Skin epidermis (tissue), 12 donors: Measurements from ENCODE around the gene SERPINF2.
"Not testable (repeated sequence)": the region's sequence is repeated elsewhere in the genome, so short reads cannot be mapped to it uniquely, and the experiment has no call there.

ENCODE experiments used
- H3K27ac ChIP-seq, 21 experiments: fragments of 200-600 bp; sonication (generic) in 11 of 21; one replicate each; pipeline ENCODE4 v1.5.0; 2020; ENCODE audit warnings: mild to moderate bottlenecking in 3 of 21, inconsistent platforms in 2 of 21, moderate library complexity in 2 of 21
- H3K4me3 ChIP-seq, 7 experiments: fragments of 200-600 bp; sonication (generic) in 2 of 7; one replicate each; pipeline ENCODE4 v1.5.0; 2020; ENCODE audit warnings: inconsistent platforms in 2 of 7, mild to moderate bottlenecking in 2 of 7, moderate library complexity in 1 of 7

The SERPINF2 gene

GRCh38 chr17:1730326-1731193 lies 12.1 kb upstream of the SERPINF2 start:
- peak overlapping the region in 2 of 7 experiments; percentile 1 to 5 for H3K4me3 ChIP-seq
- H3K27ac ChIP-seq, result peak overlapping the region in 16 of 21 experiments; percentile 11 to 88 (median 72)

GRCh38 chr17:1731194-1731506 lies 11.5 kb upstream of the SERPINF2 start:
- Histone ChIP-seq H3K27ac (peak overlapping the region in 14 of 21 experiments; percentile 11 to 88 (median 72)), H3K4me3 (no peak overlapping the region)

GRCh38 chr17:1732241-1732832 lies 10.3 kb upstream of the SERPINF2 start:
- peak overlapping the region in 1 of 21 experiments; percentile 21 for H3K27ac ChIP-seq

GRCh38 chr17:1732833-1733321 lies 9.8 kb upstream of the SERPINF2 start:
- Histone ChIP-seq H3K4me3 (no peak overlapping the region), H3K27ac (peak overlapping the region in 1 of 21 experiments; percentile 21)

More at GRCh38 chr17:1732241-1732832, 10.3 kb upstream of the SERPINF2 start:
- no peak overlapping the region for H3K4me3 ChIP-seq

GRCh38 chr17:1733759-1734158 lies 8.9 kb upstream of the SERPINF2 start:
- Histone ChIP-seq H3K27ac (no peak overlapping the region), H3K4me3 (no peak overlapping the region)

- Histone ChIP-seq H3K4me3 (no peak overlapping the region), H3K27ac (peak overlapping the region in 3 of 21 experiments; percentile 30 to 80 (median 67))
Observed at GRCh38 chr17:1735418-1735817, 7.3 kb upstream of the SERPINF2 start.

GRCh38 chr17:1735834-1736347 lies 6.8 kb upstream of the SERPINF2 start:
- H3K27ac ChIP-seq, result peak overlapping the region in 10 of 21 experiments; percentile 26 to 80 (median 46)
- no peak overlapping the region for H3K4me3 ChIP-seq

GRCh38 chr17:1736348-1737281 lies 6.1 kb upstream of the SERPINF2 start:
- Histone ChIP-seq H3K4me3 (no peak overlapping the region), H3K27ac (peak overlapping the region in 12 of 21 experiments; percentile 5 to 80 (median 37))

- no peak overlapping the region for H3K4me3 ChIP-seq
- peak overlapping the region in 5 of 21 experiments; percentile 5 to 55 (median 45) for H3K27ac ChIP-seq
Observed at GRCh38 chr17:1737531-1738291, 5.0 kb upstream of the SERPINF2 start.

GRCh38 chr17:1741899-1742298 lies 772 bp upstream of the SERPINF2 start:
- not testable (repeated sequence) for H3K4me3 ChIP-seq, H3K27ac ChIP-seq

GRCh38 chr17:1743088-1743439 lies 393 bp downstream of the SERPINF2 start:
- Histone ChIP-seq H3K4me3 (no peak overlapping the region), H3K27ac (peak overlapping the region in 5 of 21 experiments; percentile 1 to 33 (median 13))

GRCh38 chr17:1744551-1745512 lies 2.2 kb downstream of the SERPINF2 start:
- Histone ChIP-seq H3K4me3 (no peak overlapping the region), H3K27ac (peak overlapping the region in 7 of 21 experiments; percentile 35 to 60 (median 48))

- no peak overlapping the region for H3K4me3 ChIP-seq
- peak overlapping the region in 3 of 21 experiments; percentile 48 to 60 (median 55) for H3K27ac ChIP-seq
Observed at GRCh38 chr17:1745513-1746020, 2.9 kb downstream of the SERPINF2 start.

- peak overlapping the region in 18 of 21 experiments; percentile 5 to 80 (median 50) for H3K27ac ChIP-seq
- no peak overlapping the region for H3K4me3 ChIP-seq
Observed at GRCh38 chr17:1746975-1747543, 4.4 kb downstream of the SERPINF2 start.

GRCh38 chr17:1750628-1751027 lies 8.0 kb downstream of the SERPINF2 start:
- Histone ChIP-seq H3K27ac (peak overlapping the region in 3 of 21 experiments; percentile 8 to 65 (median 30)), H3K4me3 (no peak overlapping the region)

- Histone ChIP-seq H3K4me3 (peak overlapping the region in 1 of 7 experiments; percentile 23), H3K27ac (peak overlapping the region in 19 of 21 experiments; percentile 22 to 83 (median 70))
Observed at GRCh38 chr17:1752425-1753262, 10.0 kb downstream of the SERPINF2 start.
